Transverse colon (tissue), 4 donors: ENCODE measurements around the gene BAZ1A.

Experiments
- CTCF ChIP-seq, 5 experiments: fragments of 200-600 bp in 3 of 5; fragments of 450-650 bp in 2 of 5; sonication (generic) in 3 of 5; IDR thresholded peaks; 1 replicate in 2 of 5; 2 replicates in 3 of 5; pipeline ENCODE4 v1.5.1; 2016 to 2017; ENCODE audit warnings: antibody characterized with exemption in 5 of 5, inconsistent platforms in 3 of 5, mild to moderate bottlenecking in 2 of 5, moderate library complexity in 1 of 5
- POLR2AphosphoS5 ChIP-seq, 3 donors: sonication (generic); formaldehyde crosslinking; IDR thresholded peaks; one replicate each; pipeline ENCODE4 v1.6.1; 2016; ENCODE audit warnings: antibody characterized with exemption in 3 of 3

GRCh38 chr14:34713681-34714319 is 161.4 kb downstream of the BAZ1A start:
- TF ChIP-seq CTCF (IDR thresholded peaks at IDR 0.05) (no peak), POLR2AphosphoS5 (IDR thresholded peaks at IDR 0.05) (peak; percentile 63 to 73 (median 70))
